Subcutaneous adipose tissue (tissue), 4 donors: ENCODE data around the gene LSS. TPM values are rescaled to one million over a fixed set of nuclear protein-coding genes. Genes with fewer than 3 reads are reported as not detected.

Experiments
- CTCF ChIP-seq: fragments of 450-650 bp; IDR thresholded peaks from one replicate; pipeline ENCODE4 v1.5.1; 2016; ENCODE audit warnings: low read depth, mild to moderate bottlenecking, control low read depth, antibody characterized with exemption, moderate library complexity
- total RNA-seq, 4 donors: library from RNA; depleted of rRNA; stranded (reverse); fragments of >200 nt; gene quantifications; one replicate each; pipeline ENCODE4 v1.1.0, GENCODE V29; 2016

LSS gene
- total RNA-seq, 4 donors from 2014 or later: 46.5 to 194 (median 141) TPM

GRCh38 chr21:46155514-46156377 lies 72.8 kb downstream of the LSS start, which contains the start of gene FTCD:
FTCD (minus strand) TSS chr21:46155579; CDS start chr21:46155523, 56 bp downstream.
- TF ChIP-seq CTCF: no peak

DNA sequence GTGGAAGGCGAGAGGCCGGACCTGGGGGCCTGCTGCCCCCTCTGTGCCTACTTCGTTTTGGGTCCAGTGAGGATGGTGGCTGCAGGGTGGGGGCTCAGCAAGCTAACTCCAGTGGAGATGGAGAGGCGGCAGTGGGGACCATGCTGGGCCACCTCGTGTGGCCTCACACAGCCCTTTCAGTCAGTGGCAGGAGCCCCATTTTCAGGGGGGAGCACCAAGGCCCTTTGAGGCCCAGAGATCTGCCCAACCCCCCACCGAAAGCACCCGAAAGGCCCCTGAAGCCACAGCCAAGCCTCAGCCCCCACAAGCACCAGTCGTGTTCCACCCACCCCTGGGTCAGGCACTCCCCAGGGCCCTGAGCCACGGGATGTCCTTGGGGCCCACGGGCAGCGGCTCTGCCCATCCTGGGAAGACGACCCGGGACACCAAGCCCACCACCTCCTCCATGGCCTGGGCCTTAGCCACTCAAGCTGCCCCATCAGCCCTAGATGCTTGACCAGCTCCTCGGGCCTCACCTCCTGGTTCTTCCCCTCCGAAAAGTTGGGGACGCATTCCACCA lies 73.5 kb downstream of the LSS start:
- TF ChIP-seq CTCF: no peak

GRCh38 chr21:46154155-46154954 lies 74.2 kb downstream of the LSS start:
- no peak for TF ChIP-seq CTCF

- TF ChIP-seq CTCF: no peak
Observed at GRCh38 chr21:46153247-46154154, 75.1 kb downstream of the LSS start.

GRCh38 chr21:46152927-46153246 lies 75.7 kb downstream of the LSS start:
- TF ChIP-seq CTCF: no peak

DNA sequence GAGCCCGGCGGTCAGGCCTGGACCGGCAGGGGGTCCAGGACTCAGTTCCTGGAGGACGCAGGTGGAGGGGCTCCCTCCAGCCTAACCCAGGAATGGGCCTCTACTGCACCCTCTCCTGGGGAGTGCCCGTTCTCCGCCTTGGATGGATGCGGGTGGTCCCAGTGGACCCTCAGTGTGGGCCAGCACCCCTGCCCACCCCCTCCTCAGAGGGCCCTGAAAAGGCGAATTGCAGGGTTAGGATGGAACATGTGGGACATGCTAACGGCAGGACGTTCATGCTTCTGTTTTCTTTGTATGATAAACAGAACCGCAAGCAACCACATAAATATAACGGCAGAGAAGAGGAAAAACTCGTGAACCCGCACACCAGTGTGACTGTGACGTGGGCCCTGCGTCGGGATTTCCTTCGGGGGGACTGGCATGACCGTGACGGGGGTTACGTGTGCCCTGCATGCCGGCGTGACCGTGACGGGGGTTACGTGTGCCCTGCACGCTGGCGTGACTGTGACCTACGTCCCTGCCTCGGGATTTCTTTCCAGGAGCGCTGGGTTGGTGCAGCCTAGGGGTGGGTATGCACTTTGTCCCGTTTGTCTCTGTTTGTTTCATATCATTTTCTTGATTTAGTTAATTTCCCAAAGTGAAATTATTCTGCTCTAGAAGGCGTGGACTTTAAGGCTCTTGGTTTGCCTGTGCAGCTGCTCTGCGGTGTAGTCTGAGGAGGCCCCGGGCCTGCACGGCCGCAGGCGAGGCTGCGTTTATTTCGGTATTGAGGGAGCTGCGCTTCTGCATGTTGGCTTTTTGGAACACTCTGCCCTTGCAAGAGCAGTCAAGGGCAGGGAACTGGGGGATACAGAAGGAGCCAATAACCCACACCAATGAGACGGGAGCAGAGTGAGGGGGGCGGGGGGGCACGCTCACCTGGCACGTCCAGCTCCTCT lies 76.3 kb downstream of the LSS start:
- TF ChIP-seq CTCF: no peak
